SKM-1 treated with dmso at 0.1 percent for 144 hours (cell line): ENCODE measurements around the gene NAPA.

ENCODE experiments used
- DNase-seq: peaks from one replicate; lab custom pipeline; 2025; ENCODE audit not compliant: unreplicated experiment; lab: John Stamatoyannopoulos, UW

NAPA gene

DNA sequence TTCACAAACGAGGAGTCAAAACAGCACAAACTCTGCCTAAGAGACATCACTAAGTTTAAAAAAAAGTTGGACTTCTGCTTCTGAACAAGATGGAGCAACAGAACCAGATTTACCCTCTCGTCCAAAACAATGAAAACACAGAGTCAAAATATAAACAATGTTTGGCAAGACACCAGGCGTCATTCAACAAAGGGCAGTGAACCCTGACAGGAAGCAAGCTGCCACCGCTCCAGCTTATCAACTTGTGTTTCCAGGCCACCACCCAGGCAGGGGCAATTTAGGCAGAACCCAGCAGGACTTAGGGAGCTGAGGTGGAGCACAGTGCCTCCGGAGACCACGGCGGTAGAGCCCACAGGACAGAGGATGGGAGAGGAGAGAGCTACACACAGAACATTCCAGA, 8.6 kb upstream of the NAPA start:
- no peak for DNase-seq

DNA sequence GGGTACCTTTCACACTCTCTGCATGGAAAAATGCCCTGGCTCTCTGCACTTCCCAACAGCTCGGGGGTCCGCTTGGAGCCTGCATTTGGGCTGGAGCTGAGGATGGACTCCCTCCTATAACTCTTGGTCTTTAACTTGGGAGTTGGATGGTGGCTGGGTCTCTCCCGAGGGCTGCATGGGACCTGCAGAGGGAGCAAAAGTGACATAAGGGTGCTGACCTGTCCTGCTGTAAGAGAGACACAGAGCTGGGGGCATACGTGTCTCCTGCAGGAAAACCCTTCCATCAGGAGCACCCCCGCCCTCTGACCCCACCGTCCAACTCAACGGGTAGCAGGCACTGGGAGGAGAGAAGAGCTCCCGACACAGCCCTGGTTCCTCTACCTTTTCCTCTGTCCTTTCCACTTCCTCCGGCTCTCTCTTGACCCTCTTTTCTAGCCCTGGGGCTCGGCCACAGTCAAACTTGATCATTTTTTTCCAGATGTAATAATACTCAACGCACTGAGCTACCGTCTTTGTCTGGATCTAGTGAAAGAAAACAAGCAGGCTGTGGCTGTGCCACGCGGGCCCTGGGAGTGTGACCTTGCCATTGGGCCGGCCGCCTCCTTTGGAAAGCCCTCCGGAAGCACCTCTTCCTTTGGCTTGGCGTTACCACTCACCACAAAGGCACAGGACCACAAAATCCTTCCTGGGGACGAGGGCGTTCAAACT, 6.8 kb upstream of the NAPA start:
- no peak for DNase-seq

DNA sequence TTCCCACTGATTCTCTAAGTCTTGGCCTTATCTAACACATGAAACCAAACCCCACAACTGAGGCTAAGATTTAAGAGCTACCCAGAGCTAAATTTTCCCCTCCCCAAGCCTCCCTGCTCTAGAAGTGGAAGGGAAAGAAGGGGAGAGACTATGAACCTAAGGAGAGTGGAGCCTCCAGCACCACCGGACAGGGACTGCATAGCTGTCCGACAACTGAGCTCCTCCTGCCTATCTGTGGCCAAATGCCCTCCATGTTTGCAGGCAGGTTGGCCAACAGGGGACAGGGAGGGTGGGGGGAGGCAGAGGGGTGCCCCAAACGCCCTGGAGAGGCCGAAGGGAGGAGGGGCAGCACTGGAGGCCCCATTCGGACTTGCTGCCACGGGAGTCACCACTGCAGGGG, 6.0 kb upstream of the NAPA start:
- DNase-seq: no peak

DNA sequence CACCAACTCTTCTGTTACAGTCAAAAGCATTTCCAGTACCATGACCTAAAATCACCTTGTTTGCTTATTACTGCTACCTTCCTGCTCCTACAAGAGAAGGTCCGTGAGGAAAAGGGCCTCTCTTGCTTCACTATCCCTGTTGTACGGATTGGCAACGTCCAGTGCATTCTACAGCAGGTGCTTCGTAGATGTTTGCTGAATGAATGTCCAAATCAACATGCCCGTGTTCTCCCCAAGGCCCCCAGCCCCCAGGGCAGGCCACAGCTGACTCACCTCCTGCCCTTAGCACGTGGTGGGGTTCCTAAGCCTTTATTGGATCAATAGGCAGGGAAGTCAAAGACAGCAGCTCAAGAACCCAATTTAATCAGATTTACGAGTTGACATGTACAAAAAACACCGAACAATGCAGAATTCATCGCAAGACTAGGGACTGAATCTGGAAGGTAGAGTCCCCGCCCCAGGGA, 5.5 kb upstream of the NAPA start:
- DNase-seq: no peak

DNA sequence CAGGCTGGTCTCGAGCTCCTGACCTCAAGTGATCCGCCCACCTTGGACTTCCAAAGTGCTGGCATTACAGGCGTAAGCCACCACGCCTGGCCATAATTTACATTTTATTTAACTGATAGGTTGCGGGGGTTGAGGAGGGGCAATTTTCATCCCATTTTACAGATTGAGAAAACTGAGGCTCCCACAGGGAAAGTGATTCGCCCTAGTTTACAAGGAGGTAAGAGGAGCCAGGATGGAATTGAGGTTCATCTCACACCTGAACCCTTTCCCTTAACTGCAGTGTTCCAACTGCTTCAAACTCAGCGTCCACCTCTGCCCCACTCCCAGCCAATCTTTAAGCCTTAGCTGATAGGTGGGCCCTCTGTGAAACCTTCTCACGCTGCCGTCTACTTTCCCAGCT, 4.0 kb upstream of the NAPA start:
- no peak for DNase-seq

DNA sequence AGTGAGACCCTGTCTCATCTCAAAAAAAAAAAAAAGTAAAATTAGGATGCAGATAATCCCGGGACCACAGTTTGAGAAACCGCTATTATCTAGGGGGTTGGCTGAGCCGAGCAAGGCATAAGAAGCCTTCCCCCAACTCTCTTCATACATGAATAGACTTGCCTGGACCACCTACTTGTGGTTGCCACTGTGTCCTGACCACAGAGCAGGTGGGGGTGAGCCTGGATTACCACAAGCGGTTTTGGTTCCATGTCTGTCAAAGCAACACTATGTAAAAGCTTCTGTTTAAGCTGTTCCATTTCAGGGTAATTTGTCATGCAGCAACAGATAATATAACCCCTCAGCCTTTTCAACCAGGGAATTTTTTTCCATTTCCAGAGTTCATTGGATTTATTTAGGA, 3.3 kb upstream of the NAPA start:
- no peak for DNase-seq

DNA sequence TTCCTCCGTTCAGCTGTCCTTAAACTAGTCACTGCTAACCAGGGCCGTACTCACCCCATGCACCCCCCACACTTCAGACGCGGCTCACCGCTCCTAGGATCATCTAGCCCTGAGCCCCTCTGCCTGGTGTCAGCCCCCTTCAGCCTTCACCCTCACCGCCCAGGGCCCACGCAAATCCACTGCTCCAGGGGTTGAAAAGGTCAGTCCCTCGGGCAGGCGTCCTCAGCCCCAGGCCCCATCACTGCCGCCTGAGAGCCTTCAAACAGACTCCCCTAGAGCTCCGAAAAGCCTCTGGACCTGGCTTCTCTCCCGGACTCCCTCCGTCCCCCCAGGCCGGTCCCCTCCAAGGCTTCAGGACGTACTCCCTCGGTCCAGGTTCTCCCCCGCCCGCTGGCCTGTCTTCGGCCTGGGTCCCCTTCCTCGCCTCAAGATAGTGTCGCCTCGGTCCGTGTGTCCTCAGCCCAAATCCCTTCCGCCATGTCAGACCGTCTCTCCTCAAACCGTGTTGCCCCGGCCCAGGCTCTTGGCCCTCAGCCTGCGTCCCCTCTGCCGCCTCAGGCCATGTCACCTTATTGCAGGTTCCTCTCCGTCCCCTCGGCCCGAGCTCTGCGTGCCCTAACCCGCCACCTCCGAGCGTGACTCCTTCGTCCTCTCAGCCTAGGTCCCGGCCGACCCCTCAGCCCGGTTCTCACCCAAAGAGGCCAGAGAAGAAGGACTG, 553 bp downstream of the NAPA start:
- DNase-seq: no peak

DNA sequence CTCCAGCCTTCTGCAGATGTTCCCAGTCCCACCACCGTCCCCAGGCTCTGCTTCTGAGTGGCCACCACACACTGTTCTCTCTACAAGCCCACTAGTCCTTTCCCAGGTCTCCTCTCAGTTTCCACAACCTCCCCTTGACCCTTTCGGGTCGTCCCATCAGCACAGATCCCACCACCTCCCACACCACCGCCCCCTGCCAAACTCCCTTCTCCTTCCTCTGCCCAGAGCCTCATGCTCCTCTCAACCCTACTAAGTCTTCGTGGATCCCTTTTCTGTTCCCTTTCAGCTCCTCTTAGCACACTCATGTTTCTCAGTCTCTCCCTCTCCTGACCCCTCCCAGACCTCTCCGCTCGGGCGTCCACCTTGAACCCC, 1.9 kb downstream of the NAPA start:
- DNase-seq: no peak

DNA sequence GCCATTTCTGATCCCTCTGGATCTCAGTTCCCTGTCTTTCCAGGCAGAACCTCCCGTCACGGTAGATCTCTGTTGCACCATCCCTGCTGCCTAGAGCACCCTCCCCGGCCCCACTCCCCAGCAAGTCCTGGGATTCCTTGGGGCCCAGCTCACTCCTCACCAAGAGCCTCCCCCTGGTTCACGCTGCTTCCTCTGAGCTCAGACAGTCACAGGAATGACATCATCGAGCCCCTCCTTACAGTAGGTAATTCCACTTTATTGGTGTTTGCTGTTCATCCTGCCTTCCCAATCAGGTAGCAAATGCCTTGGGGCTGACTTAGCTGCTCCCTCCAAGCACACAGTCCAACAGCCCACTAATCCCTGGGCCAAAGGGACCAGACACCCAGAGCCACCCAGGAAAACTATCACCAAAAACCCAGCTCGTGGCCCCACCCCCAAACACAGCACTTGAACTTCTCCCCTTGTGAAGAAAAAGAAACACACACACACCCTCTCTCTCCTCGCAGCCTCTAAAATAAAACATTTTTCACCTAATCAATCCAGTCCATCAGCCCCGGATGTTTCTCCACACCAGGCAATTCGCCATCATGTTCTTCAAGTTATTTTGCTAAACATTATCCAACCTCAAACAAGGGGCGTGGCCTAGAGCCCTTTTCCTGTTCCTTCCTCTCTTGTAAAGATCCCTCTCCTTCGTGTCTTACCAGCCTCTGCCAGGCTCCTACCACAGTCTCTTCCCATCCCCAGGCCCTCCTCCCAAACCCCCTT, 2.5 kb downstream of the NAPA start:
- no peak for DNase-seq

DNA sequence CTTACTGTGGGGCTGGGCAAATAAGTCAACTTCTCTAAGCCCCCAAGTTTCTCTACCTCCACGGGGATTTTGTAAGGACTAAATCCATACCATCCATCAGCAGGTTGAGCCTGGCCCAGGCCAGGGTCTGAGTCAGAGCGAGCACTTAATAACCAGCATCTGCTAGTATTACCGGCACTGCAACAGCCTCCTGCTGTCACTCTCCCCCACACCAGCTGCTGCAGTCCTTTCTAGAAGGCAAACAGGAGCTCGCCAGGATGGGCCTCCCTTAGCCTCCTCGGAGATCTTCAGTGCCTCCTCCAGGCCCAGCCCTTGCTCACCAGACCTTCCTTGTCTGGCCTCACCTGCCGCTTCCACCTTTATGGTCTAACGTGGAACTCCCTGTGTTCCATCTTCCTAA, 3.2 kb downstream of the NAPA start:
- DNase-seq: no peak

DNA sequence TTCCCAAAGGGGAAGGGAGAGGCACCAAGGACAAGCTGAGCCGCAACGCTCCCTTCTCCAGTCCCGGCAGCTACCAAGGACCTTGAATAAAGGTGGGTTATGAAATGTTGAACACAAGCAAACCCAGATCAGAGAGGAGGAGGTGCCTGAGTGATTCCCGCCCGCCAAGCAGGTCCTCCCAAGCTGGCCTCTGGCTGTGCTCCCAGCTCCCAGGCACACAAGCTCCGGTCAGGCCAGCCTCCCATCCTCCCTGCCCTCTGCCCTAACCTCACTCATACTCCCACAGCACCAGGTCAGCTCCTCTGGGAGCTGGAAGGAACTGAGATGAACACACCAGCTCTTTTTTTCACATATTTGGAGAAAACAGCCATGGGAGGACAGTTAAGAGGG, 3.7 kb downstream of the NAPA start:
- no peak for DNase-seq

DNA sequence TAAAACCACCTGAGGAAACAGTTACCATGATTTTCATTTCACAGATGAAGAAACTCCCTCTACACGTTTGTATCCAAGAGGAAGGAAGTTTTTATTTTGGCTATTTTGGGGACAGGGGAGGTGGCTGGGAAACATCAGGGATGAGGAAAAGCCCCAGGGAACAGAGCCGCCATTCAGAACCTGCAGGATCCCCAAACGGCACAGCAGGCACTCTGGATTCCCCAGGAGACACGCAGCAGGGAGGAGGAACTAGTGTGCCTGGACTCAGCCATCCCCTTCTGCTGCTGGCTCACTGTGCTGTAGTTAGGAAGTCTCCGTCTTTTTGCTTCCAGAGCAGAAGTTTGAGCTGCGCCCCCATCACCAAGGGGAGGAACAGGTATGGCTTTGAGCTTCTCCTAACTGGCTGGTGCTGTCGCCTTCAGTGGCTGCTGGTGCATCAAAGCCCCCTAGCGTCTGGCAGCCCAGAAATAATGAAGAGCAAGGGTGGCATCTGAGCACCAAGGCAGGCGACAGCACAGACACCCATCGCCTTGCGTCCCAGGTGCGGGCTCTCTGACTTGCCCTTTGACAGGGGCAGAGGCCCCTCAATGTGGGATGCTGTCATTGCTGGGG, 4.2 kb downstream of the NAPA start:
- DNase-seq: no peak

DNA sequence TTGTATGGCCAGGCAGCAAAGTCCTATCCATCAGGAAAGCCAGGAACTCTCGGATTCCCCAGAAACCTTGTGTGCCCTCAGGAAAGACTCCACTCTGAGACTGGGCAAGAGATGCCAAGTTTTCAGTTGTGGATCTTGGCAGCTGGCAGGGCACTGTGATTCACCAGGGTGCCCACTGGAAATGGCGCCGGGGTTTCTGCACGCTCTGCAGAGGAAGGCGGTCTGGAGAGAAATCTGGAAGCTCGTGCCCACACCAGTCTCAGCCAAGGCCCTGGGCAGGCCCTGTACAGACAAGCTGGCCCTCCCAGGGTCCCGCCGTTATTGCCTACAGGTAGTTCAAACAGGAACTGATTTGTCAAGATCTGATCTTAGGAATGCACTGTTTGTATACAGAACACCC, 4.9 kb downstream of the NAPA start:
- no peak for DNase-seq

DNA sequence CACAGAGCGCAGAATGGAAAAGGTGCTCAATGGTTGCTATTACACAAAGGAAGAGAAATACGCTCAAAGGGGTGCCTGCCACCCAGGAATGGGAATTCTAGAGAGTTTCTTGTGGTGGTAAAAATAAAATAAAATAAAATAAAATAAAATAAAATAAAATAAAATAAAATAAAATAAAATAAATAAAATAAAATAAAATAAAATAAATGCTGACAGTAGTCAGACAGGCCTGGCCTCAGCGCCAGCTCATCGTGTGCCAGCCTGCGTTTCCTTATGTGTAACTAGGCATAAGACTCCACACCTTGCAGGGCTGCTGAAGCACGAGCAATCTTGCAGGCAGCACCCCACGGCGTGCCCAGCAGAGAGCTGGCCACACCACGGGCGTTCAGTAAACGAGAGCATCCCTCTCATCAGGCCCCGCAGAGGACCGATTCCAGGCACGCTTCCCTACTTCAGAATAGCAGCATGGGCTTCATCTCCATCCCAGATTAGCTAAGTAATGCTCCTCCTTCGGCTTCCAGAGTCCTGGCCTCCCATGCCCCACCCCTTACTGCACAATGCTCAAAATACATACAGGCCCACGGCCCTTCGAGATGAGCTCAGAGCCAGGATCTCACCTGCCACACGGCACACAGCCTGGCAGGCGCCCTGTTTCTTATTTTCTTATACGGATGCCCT, 5.6 kb downstream of the NAPA start:
- DNase-seq: no peak

DNA sequence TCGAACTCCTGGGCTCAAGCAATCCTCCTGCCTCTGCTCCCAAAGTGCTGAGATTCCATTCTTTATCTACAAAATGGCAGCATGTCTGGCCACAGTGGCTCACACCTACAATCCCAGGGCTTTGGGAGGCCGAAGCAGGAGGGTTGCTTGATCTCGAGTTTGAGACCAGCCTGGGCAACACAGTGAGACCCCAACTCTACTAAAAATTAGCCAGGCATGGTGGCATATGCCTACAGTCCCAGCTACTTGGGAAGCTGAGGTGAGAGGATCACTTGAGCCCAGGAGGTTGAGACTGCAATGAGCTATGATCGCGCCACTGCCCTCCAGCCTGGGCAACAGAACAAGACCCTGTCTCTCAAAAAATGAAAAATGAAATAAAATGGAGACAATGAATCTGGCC, 6.1 kb downstream of the NAPA start:
- no peak for DNase-seq

DNA sequence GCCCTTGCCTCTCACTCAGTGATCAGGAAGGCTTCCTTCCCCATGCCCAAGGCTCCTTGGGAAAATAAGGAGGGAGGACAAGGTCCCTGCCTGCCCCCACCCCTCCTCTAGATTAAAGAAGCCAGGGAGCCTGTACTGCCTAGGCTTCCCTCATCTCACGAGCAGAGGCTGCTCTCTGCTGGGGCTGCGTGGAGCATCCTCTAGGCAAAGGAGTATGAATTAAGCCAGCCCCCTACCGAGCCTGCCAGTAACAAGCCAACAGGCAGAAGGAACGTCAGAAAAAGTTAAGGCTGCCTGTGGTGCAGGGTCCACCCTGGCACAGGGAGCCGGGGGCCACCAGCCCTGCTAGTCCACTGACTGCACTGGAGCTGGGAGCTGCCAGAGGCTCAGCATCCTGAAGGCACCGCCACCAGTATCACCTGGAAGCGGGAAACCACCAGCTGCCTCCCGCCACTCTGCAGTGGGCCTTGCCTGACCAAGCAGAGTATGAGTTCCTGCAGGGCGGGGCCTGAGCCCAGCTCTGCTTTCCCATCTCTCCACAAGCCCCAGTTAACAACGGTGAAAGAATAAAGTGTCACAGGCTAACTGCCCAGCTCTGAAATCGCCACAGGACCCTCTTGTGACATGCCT, 6.8 kb downstream of the NAPA start:
- no peak for DNase-seq

DNA sequence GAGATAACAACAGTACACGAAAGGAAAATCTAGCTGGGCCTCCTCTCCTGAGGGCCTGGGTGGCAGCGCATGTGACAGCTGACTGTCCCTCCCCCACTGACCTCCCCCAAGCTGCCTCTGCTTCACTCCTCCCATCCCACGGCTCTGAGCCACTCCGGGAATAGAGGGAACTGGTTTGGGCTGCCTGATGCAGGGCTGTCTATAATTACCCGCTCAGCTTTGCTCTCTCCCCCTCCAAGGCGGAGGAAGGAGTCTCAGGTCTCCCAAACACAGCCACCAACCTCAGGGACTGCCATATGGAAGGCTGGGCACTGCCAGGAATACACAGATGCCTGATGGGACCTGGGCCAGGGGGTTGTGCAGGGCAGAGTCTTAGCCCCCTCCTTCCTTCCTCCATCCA, 7.9 kb downstream of the NAPA start:
- no peak for DNase-seq

DNA sequence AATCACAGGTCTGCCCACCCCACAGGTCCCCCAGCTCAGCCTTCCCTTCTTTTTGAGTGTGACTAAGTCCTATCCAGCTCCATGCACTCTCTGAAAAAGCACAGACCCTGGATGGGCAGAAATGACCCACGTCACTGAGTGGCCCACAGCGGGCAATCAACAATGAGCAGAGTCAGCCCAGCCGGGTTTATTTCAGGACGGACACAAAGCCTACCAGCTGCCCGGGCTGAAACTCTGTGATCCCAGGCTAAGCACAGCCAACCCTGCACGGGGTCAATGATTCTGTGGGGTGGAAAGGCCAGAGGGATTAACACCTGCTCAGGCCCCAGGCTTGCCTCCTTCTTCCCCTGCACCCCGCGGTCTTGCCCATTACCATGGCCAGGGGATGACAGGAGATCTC, 8.4 kb downstream of the NAPA start:
- DNase-seq: no peak

DNA sequence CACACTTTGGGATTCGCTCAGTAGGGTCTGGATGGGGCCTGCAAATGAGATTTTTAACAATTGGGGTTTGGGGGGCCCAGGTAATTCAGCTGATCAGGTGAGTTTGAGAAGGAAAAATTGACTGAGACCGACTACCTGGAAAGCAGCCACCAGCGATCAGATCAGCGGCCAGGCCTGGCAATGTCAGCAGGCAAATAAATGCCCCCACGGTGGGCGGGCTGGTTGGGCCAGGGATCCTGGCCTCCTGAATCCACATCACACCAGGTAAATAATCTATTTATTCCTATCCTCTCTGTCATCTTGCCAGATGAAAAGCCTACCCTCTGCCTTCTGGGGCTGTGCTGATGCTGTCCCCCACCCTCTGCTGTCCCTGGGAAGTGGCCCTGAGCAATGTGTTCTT, 9.4 kb downstream of the NAPA start:
- DNase-seq: no peak

DNA sequence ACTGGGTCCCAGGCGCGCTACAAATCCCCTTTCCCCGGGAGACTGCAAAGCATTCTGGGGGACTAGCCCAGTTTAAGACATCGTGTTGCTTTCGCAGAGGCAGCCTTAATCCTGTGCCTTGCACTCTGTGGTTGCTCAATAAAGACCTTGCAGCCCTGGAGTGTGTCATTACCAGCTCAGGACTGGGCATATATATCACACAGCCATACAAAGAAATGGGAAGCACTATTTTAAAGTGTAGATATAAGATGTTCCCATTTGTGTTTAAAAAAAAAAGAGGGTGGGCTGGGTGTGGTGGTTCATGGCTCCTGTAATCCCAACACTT, 11.1 kb downstream of the NAPA start:
- DNase-seq: no peak
